Lower leg skin (tissue), 3 donors: ENCODE measurements around the gene SPDYC.

Experiments
- POLR2A ChIP-seq, 2 donors: fragments of 450-650 bp; IDR thresholded peaks; one replicate each; pipeline ENCODE4 v1.6.1; 2016 to 2017; ENCODE audit warnings: antibody characterized with exemption in 2 of 2, mild to moderate bottlenecking in 1 of 2, moderate library complexity in 1 of 2
- TF ChIP-seq, protein P1 (sequence below), 3 donors: fragments of 450-650 bp; IDR thresholded peaks; one replicate each; pipeline ENCODE4 v1.5.1; 2016; ENCODE audit warnings: antibody characterized with exemption in 3 of 3, mild to moderate bottlenecking in 3 of 3, moderate library complexity in 2 of 3

DNA sequence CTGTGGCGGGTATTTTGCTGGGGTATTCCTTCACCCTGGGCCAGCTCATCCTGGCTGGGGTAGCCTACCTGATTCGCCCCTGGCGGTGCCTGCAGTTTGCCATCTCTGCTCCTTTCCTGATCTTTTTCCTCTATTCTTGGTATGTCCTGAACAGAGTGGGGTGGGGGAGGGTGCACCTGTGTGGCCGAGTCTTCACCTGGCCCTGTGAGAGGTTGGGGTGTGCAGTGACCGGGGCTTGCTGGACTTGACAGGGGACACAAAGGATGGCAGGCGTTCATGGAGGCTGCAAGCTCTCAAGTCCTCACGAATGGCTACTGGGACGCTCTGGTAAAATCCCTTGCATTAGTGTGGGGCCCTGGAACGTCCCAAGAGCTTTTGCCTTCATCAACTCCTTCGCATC is 51.0 kb downstream of the SPDYC start:
- TF ChIP-seq, protein P1, sequence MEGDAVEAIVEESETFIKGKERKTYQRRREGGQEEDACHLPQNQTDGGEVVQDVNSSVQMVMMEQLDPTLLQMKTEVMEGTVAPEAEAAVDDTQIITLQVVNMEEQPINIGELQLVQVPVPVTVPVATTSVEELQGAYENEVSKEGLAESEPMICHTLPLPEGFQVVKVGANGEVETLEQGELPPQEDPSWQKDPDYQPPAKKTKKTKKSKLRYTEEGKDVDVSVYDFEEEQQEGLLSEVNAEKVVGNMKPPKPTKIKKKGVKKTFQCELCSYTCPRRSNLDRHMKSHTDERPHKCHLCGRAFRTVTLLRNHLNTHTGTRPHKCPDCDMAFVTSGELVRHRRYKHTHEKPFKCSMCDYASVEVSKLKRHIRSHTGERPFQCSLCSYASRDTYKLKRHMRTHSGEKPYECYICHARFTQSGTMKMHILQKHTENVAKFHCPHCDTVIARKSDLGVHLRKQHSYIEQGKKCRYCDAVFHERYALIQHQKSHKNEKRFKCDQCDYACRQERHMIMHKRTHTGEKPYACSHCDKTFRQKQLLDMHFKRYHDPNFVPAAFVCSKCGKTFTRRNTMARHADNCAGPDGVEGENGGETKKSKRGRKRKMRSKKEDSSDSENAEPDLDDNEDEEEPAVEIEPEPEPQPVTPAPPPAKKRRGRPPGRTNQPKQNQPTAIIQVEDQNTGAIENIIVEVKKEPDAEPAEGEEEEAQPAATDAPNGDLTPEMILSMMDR (IDR thresholded peaks at IDR 0.05): no peak
- no peak for TF ChIP-seq POLR2A (IDR thresholded peaks at IDR 0.05)
